LNCaP clone FGC (cell line): Measurements from ENCODE around the gene AIFM2.

Source experiments
- DNase-seq: peaks from one replicate; pipeline ENCODE4 v3.0.0-alpha.2; 2011; ENCODE audit warnings: low read depth
- H3K4me3 ChIP-seq: 2 replicates; pipeline ENCODE4 v1.5.1; 2011; ENCODE audit warnings: mild to moderate bottlenecking, low read depth, low read length, control low read depth
- CTCF ChIP-seq: IDR thresholded peaks from 2 replicates; pipeline ENCODE4 v1.5.1; 2012; ENCODE audit warnings: mild to moderate bottlenecking; ENCODE audit not compliant: control insufficient read depth, insufficient read depth; ENCODE audit errors: extremely low read depth

The AIFM2 gene

GRCh38 chr10:70093335-70093944 lies 39.2 kb downstream of the AIFM2 start:
- no peak for DNase-seq
- no peak overlapping the region for H3K4me3 ChIP-seq
- no peak for TF ChIP-seq CTCF

- DNase-seq, result no peak
- no peak for TF ChIP-seq CTCF
These were observed 40.3 kb downstream of the AIFM2 start for GRCh38 chr10:70092389-70092718.

GRCh38 chr10:70090951-70091350 lies 41.7 kb downstream of the AIFM2 start:
- no peak overlapping the region for H3K4me3 ChIP-seq
- TF ChIP-seq CTCF, result no peak
- DNase-seq, result no peak

More at GRCh38 chr10:70092389-70092718, 40.3 kb downstream of the AIFM2 start:
- no peak overlapping the region for H3K4me3 ChIP-seq

GRCh38 chr10:70090013-70090412 lies 42.6 kb downstream of the AIFM2 start:
- no peak for TF ChIP-seq CTCF
- no peak for DNase-seq
- H3K4me3 ChIP-seq, result no peak overlapping the region

- TF ChIP-seq CTCF, result no peak
- DNase-seq, result no peak
- no peak overlapping the region for H3K4me3 ChIP-seq
These were observed 44.3 kb downstream of the AIFM2 start for GRCh38 chr10:70088308-70088698.

- TF ChIP-seq CTCF, result no peak
- no peak for DNase-seq
- H3K4me3 ChIP-seq, result no peak overlapping the region
These were observed 44.9 kb downstream of the AIFM2 start for GRCh38 chr10:70087616-70088307.
